Rectal smooth muscle tissue (tissue), 1 donor: Measurements from ENCODE around the gene GARS1.

Source experiments
- H3K27ac ChIP-seq: one replicate; pipeline ENCODE4 v1.7.0; 2013; ENCODE audit warnings: low read depth, low read length, inconsistent platforms
- H3K27me3 ChIP-seq: one replicate; pipeline ENCODE4 v1.7.0; 2013; ENCODE audit warnings: low read length; ENCODE audit not compliant: control insufficient read depth, insufficient read depth
- H3K36me3 ChIP-seq: one replicate; pipeline ENCODE4 v1.7.0; 2013; ENCODE audit warnings: low read length; ENCODE audit not compliant: control insufficient read depth, insufficient read depth
- H3K4me1 ChIP-seq: one replicate; pipeline ENCODE4 v1.7.0; 2013; ENCODE audit warnings: low read length; ENCODE audit not compliant: control insufficient read depth, insufficient read depth
- H3K4me3 ChIP-seq: one replicate; pipeline ENCODE4 v1.7.0; 2013; ENCODE audit warnings: low read length
- H3K9ac ChIP-seq: one replicate; pipeline ENCODE4 v1.7.0; 2013; ENCODE audit warnings: low read length

GARS1 gene

GRCh38 chr7:30654296-30655090, 59.8 kb downstream of the GARS1 start:
- H3K4me3 ChIP-seq: no peak overlapping the region
- no peak overlapping the region for H3K9ac ChIP-seq
- no peaks in the 10 kb centered on the region for H3K4me1 ChIP-seq
- H3K27me3 ChIP-seq: no peaks in the 10 kb centered on the region
- no peak overlapping the region for H3K27ac ChIP-seq
- no peaks in the 10 kb centered on the region for H3K36me3 ChIP-seq

- H3K9ac ChIP-seq: no peak overlapping the region
- H3K4me3 ChIP-seq: no peak overlapping the region
- no peak overlapping the region for H3K27ac ChIP-seq
- H3K27me3 ChIP-seq: no peaks in the 10 kb centered on the region
- no peaks in the 10 kb centered on the region for H3K36me3 ChIP-seq
- H3K4me1 ChIP-seq: no peaks in the 10 kb centered on the region
Measured at GRCh38 chr7:30655096-30655970, 60.7 kb downstream of the GARS1 start.

GRCh38 chr7:30656006-30656957, 61.6 kb downstream of the GARS1 start:
- Histone ChIP-seq H3K36me3 (no peaks in the 10 kb centered on the region), H3K4me3 (no peak overlapping the region), H3K27me3 (no peaks in the 10 kb centered on the region), H3K27ac (no peak overlapping the region), H3K4me1 (no peaks in the 10 kb centered on the region), H3K9ac (no peak overlapping the region)

GRCh38 chr7:30657131-30657530, 62.5 kb downstream of the GARS1 start:
- no peaks in the 10 kb centered on the region for H3K4me1 ChIP-seq
- H3K27ac ChIP-seq: no peak overlapping the region
- no peaks in the 10 kb centered on the region for H3K27me3 ChIP-seq
- no peak overlapping the region for H3K4me3 ChIP-seq
- H3K9ac ChIP-seq: no peak overlapping the region
- no peaks in the 10 kb centered on the region for H3K36me3 ChIP-seq

GRCh38 chr7:30658479-30659074, 63.9 kb downstream of the GARS1 start:
- H3K4me3 ChIP-seq: no peak overlapping the region
- H3K4me1 ChIP-seq: no peaks in the 10 kb centered on the region
- no peaks in the 10 kb centered on the region for H3K36me3 ChIP-seq
- H3K27me3 ChIP-seq: no peaks in the 10 kb centered on the region
- no peak overlapping the region for H3K27ac ChIP-seq
- no peak overlapping the region for H3K9ac ChIP-seq

GRCh38 chr7:30659312-30659711, 64.6 kb downstream of the GARS1 start:
- Histone ChIP-seq H3K4me3 (no peak overlapping the region), H3K36me3 (no peaks in the 10 kb centered on the region), H3K27ac (no peak overlapping the region), H3K27me3 (no peaks in the 10 kb centered on the region), H3K9ac (no peak overlapping the region), H3K4me1 (no peaks in the 10 kb centered on the region)

GRCh38 chr7:30660331-30661255, 65.9 kb downstream of the GARS1 start:
- Histone ChIP-seq H3K4me3 (no peak overlapping the region), H3K9ac (no peak overlapping the region), H3K36me3 (no peaks in the 10 kb centered on the region), H3K27me3 (no peaks in the 10 kb centered on the region), H3K4me1 (no peaks in the 10 kb centered on the region), H3K27ac (no peak overlapping the region)

- Histone ChIP-seq H3K27ac (no peak overlapping the region), H3K9ac (no peak overlapping the region), H3K27me3 (no peaks in the 10 kb centered on the region)
Measured at GRCh38 chr7:30661926-30662325, 67.2 kb downstream of the GARS1 start.

GRCh38 chr7:30662431-30662939, 67.8 kb downstream of the GARS1 start:
- H3K27me3 ChIP-seq: no peaks in the 10 kb centered on the region
- H3K4me3 ChIP-seq: no peak overlapping the region
- H3K27ac ChIP-seq: no peak overlapping the region
- no peaks in the 10 kb centered on the region for H3K4me1 ChIP-seq
- H3K36me3 ChIP-seq: no peaks in the 10 kb centered on the region
- H3K9ac ChIP-seq: no peak overlapping the region

More at GRCh38 chr7:30661926-30662325, 67.2 kb downstream of the GARS1 start:
- Histone ChIP-seq H3K36me3 (no peaks in the 10 kb centered on the region), H3K4me3 (no peak overlapping the region), H3K4me1 (no peaks in the 10 kb centered on the region)

- Histone ChIP-seq H3K4me1 (no peaks in the 10 kb centered on the region), H3K4me3 (no peak overlapping the region), H3K36me3 (no peaks in the 10 kb centered on the region), H3K9ac (no peak overlapping the region), H3K27ac (no peak overlapping the region), H3K27me3 (no peaks in the 10 kb centered on the region)
Measured at GRCh38 chr7:30663414-30663813, 68.7 kb downstream of the GARS1 start.
